IMR-90 (cell line): Measurements from ENCODE around the gene DYSF. TPM values are rescaled to one million over a fixed set of nuclear protein-coding genes. Genes with fewer than 3 reads are reported as not detected.

Experiments
- ATAC-seq: fragments of 200-7000 bp; cut with Tn5 transposase; 2 replicates; pipeline ENCODE4 v1.9.1; 2020; ENCODE audit warnings: low read depth, mild to moderate bottlenecking, moderate library complexity
- BruUV-seq: library from RNA; stranded (reverse); fragments of 400-500 nt; replicated peaks from 2 replicates; lab custom pipeline; 2021; lab: Mats Ljungman, UMichigan
- CTCF ChIA-PET: fragments of 300-600 bp; formaldehyde crosslinking; extraction: SDS; loops from one replicate; lab custom pipeline; 2021; ENCODE audit warnings: antibody characterized with exemption; lab: Yijun Ruan, JAX
- POLR2A ChIA-PET: fragments of 300-600 bp; sonication (Branson Sonifier 250); formaldehyde crosslinking; loops from one replicate; lab custom pipeline; 2022; ENCODE audit warnings: antibody characterized with exemption; ENCODE audit not compliant: unreplicated experiment; lab: Charles Lee
- DNase-seq: peaks from one replicate; pipeline ENCODE4 v3.0.0; 2013
- H2AFZ ChIP-seq: replicated peaks from 2 replicates; pipeline ENCODE3; 2013; ENCODE audit warnings: low read length, mild to moderate bottlenecking; ENCODE audit not compliant: poor library complexity
- H2AK5ac ChIP-seq: 2 replicates; pipeline ENCODE4 v1.6.1; 2013; ENCODE audit warnings: low read depth, low read length, inconsistent platforms
- H2AK9ac ChIP-seq: replicated peaks from 2 replicates; pipeline ENCODE3; 2013; ENCODE audit warnings: mild to moderate bottlenecking, low read depth, low read length, moderate library complexity; ENCODE audit not compliant: poor library complexity
- H2BK120ac ChIP-seq: 2 replicates; pipeline ENCODE4 v1.6.1; 2013; ENCODE audit warnings: low read depth, low read length, inconsistent platforms
- H2BK15ac ChIP-seq: 3 replicates; pipeline ENCODE4 v1.6.1; 2013; ENCODE audit warnings: low read depth, low read length, inconsistent platforms
- H2BK20ac ChIP-seq: 2 replicates; pipeline ENCODE4 v1.6.1; 2013; ENCODE audit warnings: low read depth, mild to moderate bottlenecking, inconsistent platforms, low read length, moderate library complexity
- H2BK5ac ChIP-seq: 2 replicates; pipeline ENCODE4 v1.6.1; 2013; ENCODE audit warnings: mild to moderate bottlenecking, low read depth, low read length, inconsistent platforms; ENCODE audit not compliant: poor library complexity, severe bottlenecking
- H3K14ac ChIP-seq: replicated peaks from 2 replicates; pipeline ENCODE4 v1.6.1; 2013; ENCODE audit warnings: low read depth, low read length, inconsistent platforms
- H3K18ac ChIP-seq: 2 replicates; pipeline ENCODE4 v1.6.1; 2013; ENCODE audit warnings: low read depth, low read length, control low read depth
- H3K23ac ChIP-seq: 2 replicates; pipeline ENCODE4 v1.6.1; 2013; ENCODE audit warnings: low read depth, low read length, inconsistent platforms
- H3K27ac ChIP-seq: 2 replicates; pipeline ENCODE4 v1.5.1; 2013; ENCODE audit warnings: mild to moderate bottlenecking, control low read depth, low read length; ENCODE audit not compliant: insufficient read depth
- H3K27me3 ChIP-seq: 2 replicates; pipeline ENCODE4 v1.6.1; 2013; ENCODE audit warnings: low read length; ENCODE audit not compliant: control insufficient read depth, insufficient read depth
- H3K36me3 ChIP-seq: 2 replicates; pipeline ENCODE4 v1.6.1; 2013; ENCODE audit warnings: low read length, mixed read lengths; ENCODE audit not compliant: control insufficient read depth, insufficient read depth
- H3K4ac ChIP-seq: 2 replicates; pipeline ENCODE4 v1.6.1; 2013; ENCODE audit warnings: low read depth, low read length, inconsistent platforms
- H3K4me1 ChIP-seq: 2 replicates; pipeline ENCODE4 v1.6.1; 2013; ENCODE audit warnings: low read length, mixed read lengths; ENCODE audit not compliant: control insufficient read depth, insufficient read depth
- H3K4me2 ChIP-seq: 2 replicates; pipeline ENCODE4 v1.6.1; 2013; ENCODE audit warnings: low read depth, mild to moderate bottlenecking, control low read depth, low read length, moderate library complexity
- H3K4me3 ChIP-seq: 2 replicates; pipeline ENCODE4 v1.5.1; 2013; ENCODE audit warnings: low read depth, mild to moderate bottlenecking, control low read depth, low read length, moderate library complexity; ENCODE audit not compliant: insufficient read depth
- H3K56ac ChIP-seq: 2 replicates; pipeline ENCODE4 v1.6.1; 2013; ENCODE audit warnings: low read length, inconsistent platforms; ENCODE audit not compliant: insufficient read depth; ENCODE audit errors: extremely low read depth
- H3K79me1 ChIP-seq, 2 experiments: 2 replicates each; pipeline ENCODE4 v1.6.1; 2013; ENCODE audit warnings: low read length in 2 of 2, inconsistent platforms in 1 of 2, low read depth in 1 of 2
- H3K9ac ChIP-seq: 2 replicates; pipeline ENCODE4 v1.6.1; 2013; ENCODE audit warnings: low read depth, low read length, control low read depth
- H3K9me1 ChIP-seq: 2 replicates; pipeline ENCODE4 v1.6.1; 2013; ENCODE audit warnings: low read length, inconsistent platforms; ENCODE audit not compliant: insufficient read depth
- H3K9me3 ChIP-seq: 2 replicates; pipeline ENCODE4 v1.6.1; 2013; ENCODE audit warnings: low read length; ENCODE audit not compliant: control insufficient read depth, insufficient read depth
- H4K20me1 ChIP-seq: 2 replicates; pipeline ENCODE4 v1.6.1; 2013; ENCODE audit warnings: low read length, inconsistent platforms; ENCODE audit not compliant: insufficient read depth
- H4K5ac ChIP-seq: 2 replicates; pipeline ENCODE4 v1.6.1; 2013; ENCODE audit warnings: mild to moderate bottlenecking, low read depth, low read length, control low read depth
- H4K8ac ChIP-seq, 2 experiments: 2 replicates each; pipeline ENCODE4 v1.6.1; 2013; ENCODE audit warnings: low read depth in 2 of 2, low read length in 2 of 2, control low read depth in 1 of 2, inconsistent platforms in 1 of 2
- H4K91ac ChIP-seq: 2 replicates; pipeline ENCODE4 v1.6.1; 2013; ENCODE audit warnings: low read depth, low read length, inconsistent platforms; ENCODE audit not compliant: insufficient read depth
- CEBPB ChIP-seq: IDR thresholded peaks from 2 replicates; pipeline ENCODE4 v1.6.1; 2012; ENCODE audit warnings: low read depth, low read length, improper control_type of control experiment
- MAZ ChIP-seq: IDR thresholded peaks from 2 replicates; pipeline ENCODE4 v1.6.1; 2012; ENCODE audit warnings: low read depth, mild to moderate bottlenecking, low read length, improper control_type of control experiment, moderate library complexity, borderline replicate concordance
- NFE2L2 ChIP-seq: fragments of 150-350 bp; IDR thresholded peaks from 2 replicates; pipeline ENCODE4 v1.6.1; 2016; ENCODE audit warnings: low read depth, mild to moderate bottlenecking, low read length
- POLR2A ChIP-seq: IDR thresholded peaks from 2 replicates; pipeline ENCODE4 v1.6.1; 2012; ENCODE audit warnings: mild to moderate bottlenecking, low read depth, low read length
- RAD21 ChIP-seq: IDR thresholded peaks from 2 replicates; pipeline ENCODE4 v1.6.1; 2012; ENCODE audit warnings: low read length, improper control_type of control experiment
- RCOR1 ChIP-seq: IDR thresholded peaks from 2 replicates; pipeline ENCODE4 v1.6.1; 2012; ENCODE audit warnings: mild to moderate bottlenecking, low read length, improper control_type of control experiment; ENCODE audit not compliant: insufficient replicate concordance
- RFX5 ChIP-seq: IDR thresholded peaks from 2 replicates; pipeline ENCODE4 v1.8.0; 2012; ENCODE audit warnings: low read depth, mild to moderate bottlenecking, low read length, moderate library complexity
- SMC3 ChIP-seq: fragments of 150-350 bp; IDR thresholded peaks from 2 replicates; pipeline ENCODE4 v1.6.1; 2016; ENCODE audit warnings: low read depth, mild to moderate bottlenecking, antibody characterized with exemption, low read length, moderate library complexity
- WGBS, 2 experiments: methylation state at CpG; one replicate each; pipeline versions ENCODE4 v1.1.5 to v1.1.7; 2013; ENCODE audit warnings: missing lambda C conversion rate in 2 of 2; ENCODE audit not compliant: insufficient read length in 1 of 2; ENCODE audit errors: extremely low coverage in 2 of 2; 5-methylcytosine and 5-hydroxymethylcytosine counted together
- dilution Hi-C: fragments of 300-500 bp; cut with HindIII; formaldehyde crosslinking; loops from one replicate; pipeline ENCODE4 v1.14.3; 2018; ENCODE audit warnings: low sequenced_read_pairs; ENCODE audit not compliant: unreplicated experiment
- in situ Hi-C: fragments of 300-500 bp; cut with MboI; formaldehyde crosslinking; loops from 3 replicates; pipeline ENCODE4 v1.14.3; 2019; ENCODE audit warnings: low sequenced_read_pairs, inconsistent platforms, mixed read lengths
- intact Hi-C: fragments of 100-400 bp; cut with micrococcal nuclease; formaldehyde crosslinking; loops from 2 replicates; pipeline ENCODE4 v1.10.0; 2022
- polyA plus RNA-seq, 3 experiments: library from polyadenylated mRNA; depleted of rRNA; stranded (reverse); fragments of >200 nt; gene quantifications; 2 replicates each; pipeline ENCODE4 v1.2.3, GENCODE V29; 2012; ENCODE audit warnings: low replicate concordance in 1 of 3
- total RNA-seq: library from RNA; depleted of rRNA; stranded (reverse); fragments of >200 nt; gene quantifications from 2 replicates; pipeline ENCODE4 v1.2.3, GENCODE V29; 2012
- TF ChIP-seq, protein P1 (sequence below): conservative IDR thresholded peaks from 2 replicates; pipeline ENCODE4 v1.5.1; 2012; ENCODE audit warnings: mild to moderate bottlenecking, low read depth, low read length, improper control_type of control experiment

The DYSF gene
- total and polyA plus RNA-seq, 2 of the 4 experiments (the other 2 are of a cell fraction): 0.09 to 0.18 TPM

- Histone ChIP-seq H3K79me1 (no peaks in the 10 kb centered on the region), H2BK20ac (no peak overlapping the region), H3K14ac (no peak overlapping the region), H2AK9ac (no peak overlapping the region), H3K27me3 (peaks cover 23% of the 10 kb centered on the region), H3K9me1 (no peaks in the 10 kb centered on the region), H3K9me3 (no peaks in the 10 kb centered on the region), H2AFZ (no peak overlapping the region), H2BK5ac (no peak overlapping the region), H2BK15ac (no peak overlapping the region), H2BK120ac (no peak overlapping the region), H3K18ac (no peak overlapping the region), H4K20me1 (no peaks in the 10 kb centered on the region), H3K4ac (no peak overlapping the region), H4K5ac (no peak overlapping the region), H3K27ac (no peak overlapping the region), H3K23ac (no peak overlapping the region), H4K8ac (no peak overlapping the region), H3K4me1 (no peaks in the 10 kb centered on the region), H3K56ac (no peak overlapping the region), H3K36me3 (no peaks in the 10 kb centered on the region), H3K9ac (no peak overlapping the region), H4K91ac (no peak overlapping the region), H3K4me2 (no peak overlapping the region), H2AK5ac (no peak overlapping the region), H3K4me3 (no peak overlapping the region)
- ChIA-PET POLR2A (no interaction called here), CTCF (no interaction called here)
- no peak for TF ChIP-seq SMC3
- TF ChIP-seq, protein P1, sequence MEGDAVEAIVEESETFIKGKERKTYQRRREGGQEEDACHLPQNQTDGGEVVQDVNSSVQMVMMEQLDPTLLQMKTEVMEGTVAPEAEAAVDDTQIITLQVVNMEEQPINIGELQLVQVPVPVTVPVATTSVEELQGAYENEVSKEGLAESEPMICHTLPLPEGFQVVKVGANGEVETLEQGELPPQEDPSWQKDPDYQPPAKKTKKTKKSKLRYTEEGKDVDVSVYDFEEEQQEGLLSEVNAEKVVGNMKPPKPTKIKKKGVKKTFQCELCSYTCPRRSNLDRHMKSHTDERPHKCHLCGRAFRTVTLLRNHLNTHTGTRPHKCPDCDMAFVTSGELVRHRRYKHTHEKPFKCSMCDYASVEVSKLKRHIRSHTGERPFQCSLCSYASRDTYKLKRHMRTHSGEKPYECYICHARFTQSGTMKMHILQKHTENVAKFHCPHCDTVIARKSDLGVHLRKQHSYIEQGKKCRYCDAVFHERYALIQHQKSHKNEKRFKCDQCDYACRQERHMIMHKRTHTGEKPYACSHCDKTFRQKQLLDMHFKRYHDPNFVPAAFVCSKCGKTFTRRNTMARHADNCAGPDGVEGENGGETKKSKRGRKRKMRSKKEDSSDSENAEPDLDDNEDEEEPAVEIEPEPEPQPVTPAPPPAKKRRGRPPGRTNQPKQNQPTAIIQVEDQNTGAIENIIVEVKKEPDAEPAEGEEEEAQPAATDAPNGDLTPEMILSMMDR: no peak
- no peak for TF ChIP-seq POLR2A
- no peak for TF ChIP-seq MAZ
- no peak for TF ChIP-seq CEBPB
- no peak for TF ChIP-seq RFX5
- TF ChIP-seq RCOR1: no peak
- no peak for TF ChIP-seq NFE2L2
- no peak for TF ChIP-seq RAD21
- intact Hi-C loops (no loop called here), in situ Hi-C loops (no loop called here), dilution Hi-C loops (no loop called here)
- no peak for DNase-seq
- WGBS, 2 experiments: 64% methylated on average over 2 of the region's 3 CpGs; no CpG with 5 or more reads in 1 of the 2 experiments
- no TSS peak for BruUV-seq
- no peak for ATAC-seq
Measured at GRCh38 chr2:71591044-71591443, 137.7 kb downstream of the DYSF start.
